ENCODE data around the gene INPPL1.

INPPL1 gene

DNA sequence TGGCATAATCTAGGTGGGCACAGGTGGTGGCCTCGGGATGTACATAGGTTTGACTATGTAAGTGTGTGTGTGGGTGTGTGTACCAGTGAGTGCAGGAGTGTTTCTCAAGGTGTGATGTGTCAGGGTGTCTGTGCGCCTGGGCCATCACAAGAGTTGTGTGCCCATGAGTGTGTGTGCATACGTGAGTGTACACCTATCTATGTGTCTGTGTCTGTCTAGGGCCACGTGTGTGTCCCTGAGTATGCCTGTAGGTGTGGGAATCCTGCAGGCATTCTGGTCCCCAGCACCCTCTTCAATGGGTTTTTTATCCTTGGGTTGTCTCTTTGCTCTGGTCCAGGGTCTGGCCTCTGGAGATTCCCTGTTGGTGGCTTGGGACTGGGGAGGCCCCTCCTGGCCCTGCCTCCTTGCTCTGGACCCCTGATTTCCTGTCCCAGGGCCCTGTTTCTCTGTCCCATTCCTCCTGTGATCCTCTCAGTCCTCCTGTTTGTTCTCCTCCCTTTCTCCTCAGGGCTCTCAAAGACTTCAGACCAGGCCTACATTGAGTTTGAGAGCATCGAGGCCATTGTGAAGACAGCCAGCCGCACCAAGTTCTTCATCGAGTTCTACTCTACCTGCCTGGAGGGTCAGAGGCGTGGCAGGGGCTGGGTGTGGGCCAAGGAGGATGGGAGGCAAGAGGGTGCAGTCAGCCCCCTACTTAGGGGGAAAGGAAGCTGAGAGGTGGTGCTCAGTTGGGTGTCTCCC, 9.4 kb downstream of the INPPL1 start:
- no peak for DNase-seq

DNA sequence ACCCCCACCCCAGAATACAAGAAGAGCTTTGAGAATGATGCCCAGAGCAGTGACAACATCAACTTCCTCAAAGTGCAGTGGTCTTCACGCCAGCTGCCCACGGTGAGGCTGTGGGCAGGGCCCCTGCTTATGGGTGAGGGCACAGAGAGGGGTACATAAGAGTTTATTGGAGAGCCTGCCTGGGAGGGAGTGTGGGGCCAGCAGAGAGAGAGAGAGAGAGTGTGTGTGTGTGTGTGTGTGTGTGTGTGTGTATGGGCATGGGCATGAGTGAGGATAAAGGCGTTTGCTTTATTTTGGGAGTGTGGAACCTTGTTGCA, 9.9 kb downstream of the INPPL1 start:
- no peak for DNase-seq

DNA sequence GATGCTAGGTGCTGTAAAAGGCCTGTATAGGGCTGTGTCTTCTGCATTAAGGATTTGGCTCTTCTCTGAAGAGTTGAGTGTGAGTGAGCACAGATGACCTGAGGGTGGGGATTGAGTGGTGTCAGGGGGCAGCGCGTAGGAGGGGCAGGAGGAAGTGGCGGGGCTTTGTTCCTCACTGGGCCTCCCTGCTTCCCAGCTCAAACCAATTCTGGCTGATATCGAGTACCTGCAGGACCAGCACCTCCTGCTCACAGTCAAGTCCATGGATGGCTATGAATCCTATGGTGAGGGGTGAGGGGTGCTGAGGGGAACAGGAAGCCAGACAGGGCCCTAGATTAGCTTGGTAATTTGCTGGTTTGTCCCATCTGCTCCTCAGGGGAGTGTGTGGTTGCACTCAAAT, 10.4 kb downstream of the INPPL1 start:
- DNase-seq, result no peak

GRCh38 chr11:72235351-72236057, 10.9 kb downstream of the INPPL1 start:
- DNase-seq, result no peak

DNA sequence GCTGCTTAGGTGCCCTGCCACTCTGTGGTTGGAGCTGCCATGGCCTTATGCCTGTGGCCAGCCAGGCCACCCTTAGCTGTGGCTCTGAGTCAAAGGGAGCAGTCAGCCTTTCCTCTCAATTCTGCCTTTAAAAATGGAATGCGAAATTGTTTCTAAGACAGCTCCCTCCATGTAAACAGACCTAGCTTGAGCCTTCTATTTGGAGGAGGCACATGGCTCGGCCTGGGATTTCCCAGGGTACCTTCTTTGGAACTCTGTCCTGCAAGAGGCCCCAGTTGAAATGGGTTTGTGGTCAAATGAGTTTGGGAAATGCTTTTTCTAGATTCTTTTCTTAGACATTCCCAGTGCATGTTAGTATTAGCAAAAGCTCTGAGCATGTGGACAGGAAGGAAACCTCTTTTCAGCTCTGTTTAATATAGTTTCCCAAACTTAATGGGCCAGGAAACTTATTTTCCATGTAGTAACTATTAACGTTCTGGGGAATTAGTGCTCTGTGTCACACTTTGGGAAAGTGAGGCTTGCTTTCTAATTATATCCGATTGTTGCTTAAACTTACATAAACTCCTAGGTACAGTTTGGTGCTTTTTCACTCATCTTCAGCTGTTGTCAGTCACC, 11.6 kb downstream of the INPPL1 start:
- no peak for DNase-seq

DNA sequence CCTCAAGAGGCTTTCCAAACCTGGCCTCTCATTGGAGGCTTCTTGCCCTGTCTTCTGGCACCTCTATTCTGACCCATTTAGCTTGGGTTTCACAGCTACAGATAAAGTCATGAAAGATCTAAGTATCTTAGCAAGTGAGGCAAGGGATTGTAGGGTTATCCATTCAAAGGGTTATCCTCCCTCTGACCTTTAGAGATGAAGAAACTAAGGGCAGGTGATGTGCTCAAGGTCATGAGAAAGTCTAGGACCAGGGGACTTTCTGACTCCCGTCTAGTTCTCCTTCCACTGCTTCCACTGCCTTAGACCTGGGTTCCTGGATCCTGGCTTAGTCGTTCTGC, 12.2 kb downstream of the INPPL1 start:
- no peak for DNase-seq

GRCh38 chr11:72237112-72237931, 12.8 kb downstream of the INPPL1 start:
- DNase-seq, result no peak

DNA sequence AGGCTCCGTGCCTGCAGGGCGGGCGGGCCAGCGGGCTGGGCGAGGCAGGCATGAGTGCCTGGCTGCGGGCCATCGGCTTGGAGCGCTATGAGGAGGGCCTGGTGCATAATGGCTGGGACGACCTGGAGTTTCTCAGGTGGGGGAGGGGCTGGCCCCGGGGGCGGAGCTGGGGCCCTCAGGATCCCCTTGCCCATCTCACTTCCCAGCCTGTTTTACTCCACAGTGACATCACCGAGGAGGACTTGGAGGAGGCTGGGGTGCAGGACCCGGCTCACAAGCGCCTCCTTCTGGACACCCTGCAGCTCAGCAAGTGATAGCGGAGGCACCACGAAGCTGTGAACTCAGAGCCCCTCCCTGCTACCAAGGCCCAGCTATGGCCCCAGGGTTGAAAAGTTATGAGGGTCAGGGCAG, 13.5 kb downstream of the INPPL1 start:
- DNase-seq, result peak; percentile 63

DNA sequence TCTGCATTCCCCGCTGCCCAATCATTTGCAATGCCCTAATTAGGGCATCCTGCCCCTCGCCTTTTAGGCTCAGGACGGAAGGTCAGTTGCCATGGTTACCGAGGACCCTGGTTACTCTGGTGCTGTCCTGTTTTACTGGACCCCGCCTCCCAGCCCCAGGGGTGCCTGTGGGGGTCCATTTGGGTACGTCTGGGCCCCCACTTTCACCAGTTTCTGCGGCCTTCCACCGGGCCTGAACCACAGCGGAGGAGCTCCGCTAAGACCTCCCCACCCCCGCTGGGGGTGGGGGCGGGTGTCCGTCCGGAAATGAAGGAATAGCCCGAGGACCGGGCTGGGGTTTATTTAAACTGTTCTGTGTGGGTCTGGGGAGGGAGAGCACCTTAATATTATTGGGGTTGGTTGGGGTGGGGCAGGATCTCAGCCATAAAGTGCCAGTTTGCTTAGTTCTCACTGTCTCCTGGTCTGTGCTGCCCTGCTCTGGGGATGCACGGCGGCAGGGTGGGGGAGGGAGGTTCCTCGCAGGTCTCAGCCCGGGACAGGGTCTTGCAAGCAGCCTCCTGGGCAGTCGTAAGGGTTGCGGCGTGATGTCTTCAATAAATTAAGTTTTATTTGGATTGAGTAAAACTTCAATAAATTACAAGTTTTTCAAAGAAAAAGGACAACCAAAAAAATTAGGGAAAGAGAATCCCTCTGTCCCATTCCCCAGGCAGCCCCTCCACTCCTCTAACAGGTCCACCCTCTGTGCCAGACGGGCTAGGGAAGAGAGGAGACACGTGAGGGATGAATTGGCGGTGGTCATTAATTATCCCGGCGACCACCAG, 14.1 kb downstream of the INPPL1 start:
- no peak for DNase-seq

DNA sequence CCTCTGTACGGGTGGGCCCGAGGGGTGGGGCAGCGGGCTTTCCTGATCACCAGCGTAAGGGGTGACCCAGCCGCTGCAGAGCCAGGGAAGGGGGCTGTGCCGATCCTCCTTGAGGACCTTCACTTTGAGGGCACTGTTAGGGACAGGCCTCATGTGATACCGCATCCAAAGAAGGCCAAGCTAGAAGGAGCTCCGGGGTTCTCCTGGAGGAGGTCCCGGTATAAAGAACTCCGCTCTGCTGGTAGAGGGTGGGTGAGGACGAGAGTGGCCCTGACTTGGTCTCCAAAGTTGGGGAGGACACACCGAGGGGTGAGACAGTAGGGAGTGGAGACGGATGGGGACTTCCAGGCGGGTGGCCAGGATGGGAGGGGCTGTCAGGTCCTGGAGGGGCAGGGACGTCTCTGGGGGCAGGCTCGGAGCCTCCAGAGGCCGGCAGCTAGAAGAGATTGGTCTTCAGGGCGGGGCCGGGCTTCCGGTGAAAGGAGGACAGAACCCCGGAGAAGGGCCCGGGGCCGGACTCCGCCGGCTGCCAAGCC, 14.8 kb downstream of the INPPL1 start:
- DNase-seq, result no peak

GRCh38 chr11:72239849-72240460, 15.4 kb downstream of the INPPL1 start:
- DNase-seq, result no peak

DNA sequence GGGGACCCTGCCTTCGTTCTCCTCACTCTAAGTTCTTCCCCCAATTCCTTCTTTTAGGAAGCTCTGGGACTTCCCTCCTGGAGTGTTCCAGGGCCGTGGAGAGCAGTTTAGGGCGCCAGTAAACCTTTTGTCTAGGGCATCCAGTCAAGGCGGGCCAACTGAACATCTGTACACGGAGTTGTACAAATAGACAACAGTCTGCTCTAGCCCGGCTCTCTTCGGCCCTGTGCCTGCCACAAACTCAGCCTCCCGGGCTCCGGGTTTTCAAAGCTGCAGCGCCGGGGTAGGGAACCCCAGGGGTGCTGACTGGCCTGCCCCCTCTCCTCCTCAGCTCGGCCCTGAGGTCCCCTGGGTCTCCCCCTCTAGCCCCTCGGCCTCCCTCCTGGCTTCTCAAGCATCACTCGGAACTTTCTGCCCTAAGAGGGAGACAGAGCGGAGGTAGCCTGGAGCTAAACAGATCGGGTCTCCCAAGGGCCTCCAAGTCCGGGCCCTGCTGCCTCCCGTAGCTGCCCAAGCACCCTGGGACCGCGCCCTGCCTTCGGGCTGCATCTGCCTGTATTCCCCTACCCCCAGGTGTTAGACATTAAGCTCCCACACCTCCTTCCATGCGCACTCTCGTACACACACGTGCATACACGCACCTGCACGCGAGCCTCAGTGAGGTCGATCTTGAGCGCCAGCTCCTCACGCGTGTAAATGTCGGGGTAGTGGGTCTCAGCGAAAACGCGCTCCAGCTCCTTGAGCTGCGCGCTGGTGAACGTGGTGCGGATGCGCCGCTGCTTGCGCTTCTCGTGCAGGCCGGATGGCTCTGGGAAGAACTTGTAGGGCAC, 16.1 kb downstream of the INPPL1 start:
- no peak for DNase-seq

DNA sequence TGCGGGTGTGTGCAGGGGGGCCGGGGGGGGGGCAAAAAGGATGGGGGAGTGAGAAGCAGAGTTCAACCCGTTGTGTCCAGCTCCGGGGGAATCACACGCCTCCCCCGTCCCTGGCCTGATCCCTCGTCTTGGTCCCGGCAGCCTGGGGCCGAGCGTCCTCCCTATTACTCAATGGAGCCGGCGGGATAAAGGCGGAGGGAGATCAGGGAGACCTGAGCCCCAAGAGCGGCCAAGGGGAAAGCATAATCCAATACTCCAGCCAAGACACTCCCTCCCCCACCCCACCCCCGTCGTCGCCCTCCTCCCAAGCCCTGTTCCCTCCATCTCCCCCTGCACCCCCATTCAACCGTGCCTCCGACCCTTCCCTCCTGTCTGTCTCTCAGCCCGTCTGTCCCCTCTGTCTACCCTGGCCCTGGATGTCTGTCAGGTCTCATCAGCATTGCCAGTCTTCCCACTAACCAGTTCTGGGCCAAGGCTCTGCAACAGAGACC, 16.8 kb downstream of the INPPL1 start:
- DNase-seq, result no peak

DNA sequence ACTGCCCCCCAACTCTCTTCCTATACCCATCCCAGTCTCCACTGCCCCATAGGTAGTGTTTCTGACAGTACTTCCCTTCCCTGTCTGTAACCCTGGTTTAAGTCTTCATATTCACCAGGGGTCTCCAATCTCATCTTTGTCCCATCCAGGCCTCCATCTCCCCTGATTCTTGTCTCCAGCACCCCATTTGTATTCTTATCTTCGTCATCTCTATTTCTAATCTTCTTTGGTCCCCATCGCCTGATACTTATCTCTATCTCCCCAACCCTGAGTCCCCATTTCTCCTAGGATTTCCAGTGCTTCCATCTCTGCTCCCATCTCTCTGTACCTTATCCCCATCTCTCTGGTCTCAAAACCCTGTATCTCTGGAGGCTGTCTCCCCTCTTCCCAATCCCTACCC, 17.6 kb downstream of the INPPL1 start:
- no peak for DNase-seq

DNA sequence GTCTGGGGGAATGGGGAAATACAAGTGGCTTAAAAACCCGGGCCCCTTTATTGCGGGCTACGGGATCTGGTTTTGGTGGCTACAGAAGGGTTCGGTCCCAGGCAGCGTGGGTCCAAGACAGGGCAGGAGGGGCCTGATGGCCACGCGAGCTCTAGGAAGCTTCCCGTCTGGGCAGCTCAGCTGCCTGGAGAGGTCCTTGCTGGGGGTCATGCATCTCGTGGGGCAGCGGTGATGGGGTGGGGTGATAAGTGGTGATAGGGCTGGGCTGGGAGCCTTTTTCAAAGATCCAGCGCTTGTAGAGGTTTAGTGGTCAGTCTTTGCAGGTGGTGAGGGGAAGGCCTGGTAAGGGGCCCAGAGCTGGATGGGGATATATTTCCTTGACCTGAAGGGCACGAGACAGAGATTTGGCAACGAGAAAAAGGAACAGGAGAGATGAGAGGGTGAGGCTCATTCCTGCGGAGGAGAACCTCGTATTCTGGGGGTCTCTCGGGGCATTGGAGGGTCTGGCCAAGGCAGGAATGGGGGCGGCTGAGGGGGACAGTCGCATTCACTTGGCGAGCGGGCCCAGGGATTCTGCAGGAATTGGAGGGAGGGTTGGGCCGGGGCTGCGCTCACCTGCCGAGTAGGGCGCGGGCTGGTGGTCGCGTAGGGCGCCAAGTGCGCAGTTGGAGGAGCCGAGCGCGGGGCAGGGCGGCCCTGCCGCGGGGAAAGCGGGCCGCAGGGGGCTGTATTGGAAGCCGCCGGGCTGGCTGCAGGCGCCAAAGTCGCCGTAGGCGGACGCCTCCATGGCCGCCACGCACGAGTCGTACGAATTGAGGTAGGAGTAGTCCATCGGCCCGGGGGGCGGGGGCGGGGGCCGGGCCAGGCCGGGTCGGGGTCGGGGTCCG, 18.8 kb downstream of the INPPL1 start:
- DNase-seq, result no peak

GRCh38 chr11:72244060-72244360, 19.4 kb downstream of the INPPL1 start, which contains the start of gene PHOX2A:
Gene PHOX2A (minus strand): TSS chr11:72244176. CDS start chr11:72244004, 172 bp downstream.
- no peak for DNase-seq

DNA sequence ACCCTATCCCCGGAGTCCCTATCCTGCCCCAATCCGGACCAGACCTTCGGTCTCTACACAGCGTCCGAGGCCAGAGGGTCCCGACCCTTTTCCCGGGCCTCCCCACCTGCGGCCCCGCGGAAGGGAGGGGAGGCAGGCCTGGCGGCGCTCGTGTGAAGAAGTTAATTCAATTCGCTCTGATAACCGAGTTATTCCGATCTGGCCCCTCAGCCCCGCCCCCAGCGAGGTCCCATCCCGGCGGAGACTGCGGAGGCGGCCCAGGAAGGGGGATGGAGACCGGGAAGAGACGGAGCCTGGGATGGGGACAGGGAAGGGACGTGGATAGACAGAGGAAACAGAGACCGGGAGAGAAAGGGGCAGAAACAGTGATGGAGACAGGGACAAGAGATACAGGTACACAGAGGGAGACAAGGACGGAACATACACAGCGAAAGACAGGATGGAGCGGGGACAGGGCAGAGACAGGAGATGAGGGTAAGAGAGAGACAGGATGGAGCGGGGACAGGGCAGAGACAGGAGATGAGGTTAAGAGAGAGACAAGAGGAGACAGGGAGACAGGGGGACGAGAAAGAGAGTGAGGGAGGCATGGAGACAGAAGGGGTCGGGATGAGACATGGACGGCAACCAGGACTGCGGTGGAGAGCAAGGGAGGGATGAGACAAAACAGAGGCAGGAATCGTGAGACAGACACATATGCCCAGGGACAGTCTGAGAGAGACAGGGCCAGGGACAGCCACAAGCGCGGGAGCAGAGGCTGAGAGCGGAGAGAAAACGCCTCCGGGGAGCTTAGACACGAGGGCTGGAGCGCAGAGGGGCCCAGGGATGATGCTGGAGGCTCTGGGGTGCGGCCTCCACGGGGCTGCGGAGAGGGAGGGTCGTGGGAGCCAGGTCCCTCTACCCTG, 20.0 kb downstream of the INPPL1 start:
- DNase-seq, result no peak

GRCh38 chr11:72245263-72245816, 20.8 kb downstream of the INPPL1 start:
- DNase-seq, result no peak
